Measurements from ENCODE around the gene SLC4A1.

- TF ChIP-seq CTCF (IDR thresholded peaks at IDR 0.05) (no peak), POLR2A (IDR thresholded peaks at IDR 0.05) (no peak)
These were observed 55.2 kb downstream of the SLC4A1 start for GRCh38 chr17:44212507-44213402.

Data from heart left ventricle (tissue), 13 donors.